Hematopoietic multipotent progenitor cell treated with erythropoietin and hydrocortisone succinate and interleukin-3 and kit ligand, for 17 days (in vitro differentiated cells): ENCODE data around the gene FGD3.

Experiments used
- DNase-seq: peaks from one replicate; pipeline ENCODE4 v3.0.0-alpha.2; 2015; ENCODE audit warnings: low spot score

FGD3 gene

GRCh38 chr9:93030642-93031628, 83.6 kb downstream of the FGD3 start:
- no peak for DNase-seq

GRCh38 chr9:93031629-93032430, 84.5 kb downstream of the FGD3 start:
- no peak for DNase-seq

GRCh38 chr9:93032545-93032944, 85.2 kb downstream of the FGD3 start:
- no peak for DNase-seq

- DNase-seq, result no peak
Observed at GRCh38 chr9:93033531-93033930, 86.2 kb downstream of the FGD3 start.

GRCh38 chr9:93035106-93035660, 87.9 kb downstream of the FGD3 start:
- DNase-seq, result no peak

- no peak for DNase-seq
Observed at GRCh38 chr9:93035821-93036351, 88.6 kb downstream of the FGD3 start.

GRCh38 chr9:93036887-93037475, 89.7 kb downstream of the FGD3 start:
- no peak for DNase-seq

GRCh38 chr9:93037476-93037971, 90.2 kb downstream of the FGD3 start:
- no peak for DNase-seq

GRCh38 chr9:93038918-93039317, 91.6 kb downstream of the FGD3 start:
- no peak for DNase-seq

GRCh38 chr9:93039456-93039855, 92.1 kb downstream of the FGD3 start:
- DNase-seq, result no peak

- no peak for DNase-seq
Observed at GRCh38 chr9:93039976-93040375, 92.7 kb downstream of the FGD3 start.

GRCh38 chr9:93040409-93040808, 93.1 kb downstream of the FGD3 start:
- no peak for DNase-seq

- DNase-seq, result no peak
Observed at GRCh38 chr9:93041108-93041802, 93.9 kb downstream of the FGD3 start.

GRCh38 chr9:93043122-93043521, 95.8 kb downstream of the FGD3 start:
- DNase-seq, result no peak

GRCh38 chr9:93045521-93045920, 98.2 kb downstream of the FGD3 start:
- DNase-seq, result no peak

- no peak for DNase-seq
Observed at GRCh38 chr9:93048566-93049448, 101.5 kb downstream of the FGD3 start.

GRCh38 chr9:93049491-93049890, 102.2 kb downstream of the FGD3 start:
- DNase-seq, result no peak

GRCh38 chr9:93050231-93050630, 102.9 kb downstream of the FGD3 start:
- no peak for DNase-seq

- DNase-seq, result no peak
Observed at GRCh38 chr9:93051680-93052089, 104.4 kb downstream of the FGD3 start.
